HepG2 (cell line): ENCODE measurements around the gene CLCN4. TPM values are rescaled to one million over a fixed set of nuclear protein-coding genes. Genes with fewer than 3 reads are reported as not detected.

Source experiments
- ATAC-seq: fragments of 200-7000 bp; cut with Tn5 transposase; 3 replicates; pipeline ENCODE4 v1.9.1; 2020; ENCODE audit warnings: mild to moderate bottlenecking, moderate library complexity
- BruUV-seq: library from RNA; stranded (reverse); fragments of 400-500 nt; replicated peaks from 2 replicates; lab custom pipeline; 2021; lab: Mats Ljungman, UMichigan
- CTCF ChIA-PET: fragments of 300-600 bp; formaldehyde crosslinking; extraction: SDS; loops from one replicate; lab custom pipeline; 2021; ENCODE audit warnings: low total read pairs, inconsistent platforms, low intra/inter-chr PET ratio; lab: Yijun Ruan, JAX
- POLR2A ChIA-PET: fragments of 350-600 bp; sonication (Branson Sonifier 250); formaldehyde crosslinking; loops from one replicate; lab custom pipeline; 2020; ENCODE audit warnings: antibody characterized with exemption, inconsistent platforms; lab: Yijun Ruan, JAX
- DNase-seq: peaks from one replicate; pipeline ENCODE4 v3.0.0-alpha.2; 2015; ENCODE audit warnings: low spot score
- FAIRE-seq: peaks from 3 replicates; lab custom pipeline; 2011; peaks lifted over from hg19 to GRCh38; lab: Jason Lieb, UNC
- H2AFZ ChIP-seq: one replicate; pipeline ENCODE4 v1.6.1; 2011; ENCODE audit warnings: low read length, inconsistent platforms
- H3K27ac ChIP-seq: fragments of 300-600 bp; 3 replicates; pipeline ENCODE4 v1.8.0; 2011; ENCODE audit warnings: mixed run types, mild to moderate bottlenecking, mixed read lengths, low read length, inconsistent platforms; ENCODE audit not compliant: insufficient read depth; ENCODE audit errors: extremely low read length
- H3K27me3 ChIP-seq, 2 experiments: fragments of 200-600 bp in 1 of 2; 2 replicates in 1 of 2; 3 replicates in 1 of 2; pipeline versions ENCODE4 v1.6.0 to v1.8.0; 2011; ENCODE audit warnings: low read length in 2 of 2, mild to moderate bottlenecking in 2 of 2, moderate library complexity in 2 of 2, inconsistent platforms in 1 of 2; ENCODE audit not compliant: insufficient read depth in 2 of 2, control insufficient read depth in 1 of 2
- H3K36me3 ChIP-seq, 2 experiments: fragments of 200-600 bp in 1 of 2; replicated peaks in 1 of 2; 2 replicates in 1 of 2; 3 replicates in 1 of 2; pipeline versions ENCODE4 v1.5.1 to v1.8.0; 2011; ENCODE audit warnings: low read length in 2 of 2, inconsistent platforms in 1 of 2; ENCODE audit not compliant: insufficient read depth in 2 of 2, control insufficient read depth in 1 of 2
- H3K4me1 ChIP-seq: 2 replicates; pipeline ENCODE4 v1.5.1; 2012; ENCODE audit warnings: low read length, inconsistent platforms; ENCODE audit not compliant: insufficient read depth
- H3K4me2 ChIP-seq: 2 replicates; pipeline ENCODE4 v1.6.0; 2011; ENCODE audit warnings: low read depth, low read length, inconsistent platforms
- H3K4me3 ChIP-seq, 3 experiments: fragments of 200-600 bp in 1 of 3; sonication (generic), shearing (Covaris generic) in 1 of 3; replicated peaks in 1 of 3; 2 replicates each; pipeline ENCODE4 v1.5.1; 2011 to 2016; ENCODE audit warnings: low read length in 3 of 3, inconsistent platforms in 2 of 3, low read depth in 2 of 3, mild to moderate bottlenecking in 2 of 3, control low read depth in 1 of 3, mixed read lengths in 1 of 3; ENCODE audit not compliant: insufficient read depth in 1 of 3
- H3K79me2 ChIP-seq: one replicate; pipeline ENCODE4 v1.6.1; 2011; ENCODE audit warnings: low read length, inconsistent platforms; ENCODE audit not compliant: insufficient read depth
- H3K9ac ChIP-seq: 2 replicates; pipeline ENCODE4 v1.6.0; 2011; ENCODE audit warnings: mild to moderate bottlenecking, low read depth, low read length, inconsistent platforms; ENCODE audit not compliant: insufficient read depth
- H3K9me3 ChIP-seq: 2 replicates; pipeline ENCODE4 v1.5.1; 2012; ENCODE audit warnings: mild to moderate bottlenecking, low read length
- H4K20me1 ChIP-seq: 2 replicates; pipeline ENCODE4 v1.6.0; 2011; ENCODE audit warnings: inconsistent platforms, mild to moderate bottlenecking, low read length, moderate library complexity; ENCODE audit not compliant: insufficient read depth
- ARID4A ChIP-seq: sonication (generic); formaldehyde crosslinking; IDR thresholded peaks from 2 replicates; pipeline ENCODE4 v1.5.0; 2020; ENCODE audit warnings: mild to moderate bottlenecking, missing genetic modification reagents, borderline replicate concordance
- CENPX ChIP-seq: sonication (generic); formaldehyde crosslinking; IDR thresholded peaks from 2 replicates; pipeline ENCODE4 v1.9.0; 2021; ENCODE audit warnings: mild to moderate bottlenecking, missing genetic modification reagents, moderate library complexity
- HCFC1 ChIP-seq: fragments of 150-350 bp; IDR thresholded peaks from 2 replicates; pipeline ENCODE4 v1.6.1; 2014; ENCODE audit warnings: low read depth, low read length
- MEIS1 ChIP-seq: sonication (generic); formaldehyde crosslinking; IDR thresholded peaks from 2 replicates; pipeline ENCODE4 v1.9.0; 2021; ENCODE audit warnings: mild to moderate bottlenecking, missing genetic modification reagents, moderate library complexity, borderline replicate concordance
- REST ChIP-seq, 2 experiments: IDR thresholded peaks; 2 replicates each; pipeline ENCODE4 v1.6.1; 2011 to 2012; ENCODE audit warnings: low read length in 2 of 2, borderline replicate concordance in 1 of 2, low read depth in 1 of 2, mild to moderate bottlenecking in 1 of 2, moderate library complexity in 1 of 2
- ZBTB3 ChIP-seq: sonication (generic); formaldehyde crosslinking; IDR thresholded peaks from 2 replicates; pipeline ENCODE4 v1.4.0; 2020; ENCODE audit warnings: low read depth, mild to moderate bottlenecking, moderate library complexity, missing genetic modification reagents, borderline replicate concordance
- ZBTB4 ChIP-seq: sonication (generic); formaldehyde crosslinking; IDR thresholded peaks from 2 replicates; pipeline ENCODE4 v1.4.0; 2020; ENCODE audit warnings: missing genetic modification reagents, mild to moderate bottlenecking, borderline replicate concordance
- ZNF24 ChIP-seq: fragments of 450-650 bp; IDR thresholded peaks from 2 replicates; pipeline ENCODE4 v1.6.1; 2017; ENCODE audit warnings: antibody characterized with exemption, mild to moderate bottlenecking
- ZSCAN29 ChIP-seq: sonication (generic); formaldehyde crosslinking; conservative IDR thresholded peaks from 2 replicates; pipeline ENCODE4 v1.4.0; 2020; ENCODE audit warnings: mild to moderate bottlenecking, missing genetic modification reagents
- WGBS: methylation state at CpG from one replicate; pipeline ENCODE4 v1.1.6; 2017; ENCODE audit warnings: low lambda C conversion rate; 5-methylcytosine and 5-hydroxymethylcytosine counted together
- in situ Hi-C: cut with HindIII; loops from 2 replicates; pipeline ENCODE4 v1.10.0; 2017; ENCODE audit warnings: low pct_unique_long_range_greater_than_20kb; ENCODE audit not compliant: extremely low pct_ligation_motif_present
- intact Hi-C: fragments of 100-400 bp; cut with micrococcal nuclease; formaldehyde crosslinking; loops from one replicate; pipeline ENCODE4 v1.10.0; 2022; ENCODE audit not compliant: unreplicated experiment
- polyA plus RNA-seq, 8 experiments: library from polyadenylated mRNA; depleted of rRNA in 3 of 8; stranded (reverse) in 7 of 8; unstranded in 1 of 8; fragments of >200 nt; fragmentation: Illumina TruSeq in 4 of 8; extraction: Trizol in 4 of 8; gene quantifications; 2 replicates each; pipeline versions ENCODE4 v1.2.1 to v1.2.3, GENCODE V29; 2011 to 2016; ENCODE audit warnings: low read depth in 4 of 8, missing spikeins in 1 of 8, mixed read lengths in 1 of 8; ENCODE audit not compliant: insufficient read depth in 1 of 8
- total RNA-seq, 5 experiments: library from RNA; depleted of rRNA; stranded (reverse); fragments of >200 nt; fragmentation: Illumina TruSeq; extraction: Trizol; gene quantifications; 2 replicates each; pipeline ENCODE4 v1.2.3, GENCODE V29; 2016; ENCODE audit warnings: low read depth in 1 of 5

CLCN4 gene
- total and polyA plus RNA-seq, 2 of the 13 experiments (the other 11 are each of a cell fraction or from before 2014, with no cell fraction given): 1.8 to 2.5 TPM

- TF ChIP-seq ZBTB3 (CRISPR knock-in tag): no peak
- no peak for TF ChIP-seq CENPX (CRISPR knock-in tag)
- TF ChIP-seq ZBTB4 (CRISPR knock-in tag): no peak
- no peak for TF ChIP-seq ZSCAN29 (CRISPR knock-in tag)
Observed at GRCh38 chrX:10128386-10128785, 28.4 kb upstream of the CLCN4 start (continued).

- no TSS peak for BruUV-seq
- ChIA-PET POLR2A (no interaction called here), CTCF (no interaction called here)
- no peaks in the 10 kb centered on the region for H3K4me1 ChIP-seq
- no peak overlapping the region for H3K4me3 ChIP-seq
- no peak overlapping the region for H3K4me2 ChIP-seq
- H4K20me1 ChIP-seq: no peaks in the 10 kb centered on the region
- no peaks in the 10 kb centered on the region for H3K36me3 ChIP-seq
- in situ Hi-C loops (no loop called here), intact Hi-C loops (no loop called here)
- FAIRE-seq (no peak), ATAC-seq (no peak), DNase-seq (no peak)
- WGBS: 97% methylated on average over 12 of the region's 12 CpGs
- no peaks in the 10 kb centered on the region for H3K27me3 ChIP-seq
- H3K9me3 ChIP-seq: no peaks in the 10 kb centered on the region
- no peak overlapping the region for H3K9ac ChIP-seq
- no peak overlapping the region for H2AFZ ChIP-seq
- no peak overlapping the region for H3K27ac ChIP-seq
- H3K79me2 ChIP-seq: no peaks in the 10 kb centered on the region
- TF ChIP-seq ARID4A (CRISPR knock-in tag): no peak
- TF ChIP-seq REST (IDR thresholded peaks at IDR 0.05; ENCODE audit: borderline replicate concordance in 1 of 2, low read depth in 1 of 2, low read length in 2 of 2): no peak
- no peak for TF ChIP-seq MEIS1 (CRISPR knock-in tag)
- no peak for TF ChIP-seq ZNF24
- no peak for TF ChIP-seq HCFC1
Observed at GRCh38 chrX:10129229-10129628, 27.5 kb upstream of the CLCN4 start.
